Prostate gland (tissue), 2 donors: ENCODE data around the gene L2HGDH.

Experiments used
- CTCF ChIP-seq, 4 experiments: fragments of 200-600 bp in 2 of 4; fragments of 450-650 bp in 2 of 4; sonication (generic) in 2 of 4; IDR thresholded peaks; 1 replicate in 3 of 4; 2 replicates in 1 of 4; pipeline ENCODE4 v1.5.1; 2016 to 2019; ENCODE audit warnings: antibody characterized with exemption in 4 of 4, mild to moderate bottlenecking in 2 of 4, moderate library complexity in 2 of 4
- POLR2AphosphoS5 ChIP-seq: sonication (generic); formaldehyde crosslinking; IDR thresholded peaks from one replicate; pipeline ENCODE4 v1.6.1; 2017; ENCODE audit warnings: antibody characterized with exemption

GRCh38 chr14:50319721-50320120 is 7.7 kb upstream of the L2HGDH start:
- no peak for TF ChIP-seq CTCF (IDR thresholded peaks at IDR 0.05)
- TF ChIP-seq POLR2AphosphoS5 = no peak
